ENCODE measurements around the gene ANKRD34A.
"Not testable (repeated sequence)": the region's sequence is repeated elsewhere in the genome, so short reads cannot be mapped to it uniquely, and the experiment has no call there.

ANKRD34A gene

DNA sequence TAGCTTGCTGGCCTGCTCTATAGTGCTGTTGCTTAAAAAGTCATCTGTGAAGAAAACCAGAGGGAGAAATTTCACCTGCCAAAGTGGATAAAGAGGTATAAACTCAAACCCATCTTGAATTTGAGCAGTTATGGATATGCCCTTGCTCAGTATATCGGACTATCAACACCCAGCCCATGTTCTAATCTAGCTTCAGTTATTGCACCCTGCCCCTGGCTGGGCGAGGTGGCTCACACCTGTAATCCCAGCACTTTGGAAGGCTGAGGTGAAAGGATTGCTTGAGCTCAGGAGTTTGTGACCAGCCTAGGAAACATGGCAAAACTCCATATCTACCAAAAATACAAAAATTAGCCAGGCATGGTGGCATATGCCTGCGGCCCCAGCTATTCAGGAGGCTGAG lies 19.8 kb downstream of the ANKRD34A start:
- H3K4me3 ChIP-seq (ENCODE audit: low read depth, low read length) = no peak overlapping the region
- no peak for DNase-seq (ENCODE audit: low read depth)
- TF ChIP-seq, protein P1, sequence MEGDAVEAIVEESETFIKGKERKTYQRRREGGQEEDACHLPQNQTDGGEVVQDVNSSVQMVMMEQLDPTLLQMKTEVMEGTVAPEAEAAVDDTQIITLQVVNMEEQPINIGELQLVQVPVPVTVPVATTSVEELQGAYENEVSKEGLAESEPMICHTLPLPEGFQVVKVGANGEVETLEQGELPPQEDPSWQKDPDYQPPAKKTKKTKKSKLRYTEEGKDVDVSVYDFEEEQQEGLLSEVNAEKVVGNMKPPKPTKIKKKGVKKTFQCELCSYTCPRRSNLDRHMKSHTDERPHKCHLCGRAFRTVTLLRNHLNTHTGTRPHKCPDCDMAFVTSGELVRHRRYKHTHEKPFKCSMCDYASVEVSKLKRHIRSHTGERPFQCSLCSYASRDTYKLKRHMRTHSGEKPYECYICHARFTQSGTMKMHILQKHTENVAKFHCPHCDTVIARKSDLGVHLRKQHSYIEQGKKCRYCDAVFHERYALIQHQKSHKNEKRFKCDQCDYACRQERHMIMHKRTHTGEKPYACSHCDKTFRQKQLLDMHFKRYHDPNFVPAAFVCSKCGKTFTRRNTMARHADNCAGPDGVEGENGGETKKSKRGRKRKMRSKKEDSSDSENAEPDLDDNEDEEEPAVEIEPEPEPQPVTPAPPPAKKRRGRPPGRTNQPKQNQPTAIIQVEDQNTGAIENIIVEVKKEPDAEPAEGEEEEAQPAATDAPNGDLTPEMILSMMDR (IDR thresholded peaks at IDR 0.05; ENCODE audit: insufficient read depth, low read depth, low read length, missing control alignments) = no peak

DNA sequence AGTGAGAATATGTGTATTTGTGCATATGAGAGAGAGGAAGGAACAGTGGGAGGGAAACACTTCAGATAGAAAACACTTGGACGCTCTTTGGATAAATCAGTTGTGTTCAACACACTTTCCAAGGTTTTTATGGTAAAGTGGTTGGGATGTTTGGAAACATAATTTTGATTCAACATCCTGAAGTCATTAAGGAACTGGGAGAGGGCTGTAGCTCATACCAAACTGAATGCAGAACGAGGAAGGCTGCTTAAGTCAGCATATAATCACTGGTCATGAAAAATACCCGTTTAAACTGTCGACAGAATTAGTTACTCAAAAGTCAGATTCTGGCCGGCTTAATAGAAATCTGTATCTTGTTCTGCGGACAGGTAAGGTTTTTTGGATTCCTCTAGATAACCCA lies 21.5 kb downstream of the ANKRD34A start:
- H3K4me3 ChIP-seq (ENCODE audit: low read depth, low read length) = no peak overlapping the region
- TF ChIP-seq, protein P1 (IDR thresholded peaks at IDR 0.05; ENCODE audit: insufficient read depth, low read depth, low read length, missing control alignments) = no peak
- DNase-seq (ENCODE audit: low read depth) = no peak

DNA sequence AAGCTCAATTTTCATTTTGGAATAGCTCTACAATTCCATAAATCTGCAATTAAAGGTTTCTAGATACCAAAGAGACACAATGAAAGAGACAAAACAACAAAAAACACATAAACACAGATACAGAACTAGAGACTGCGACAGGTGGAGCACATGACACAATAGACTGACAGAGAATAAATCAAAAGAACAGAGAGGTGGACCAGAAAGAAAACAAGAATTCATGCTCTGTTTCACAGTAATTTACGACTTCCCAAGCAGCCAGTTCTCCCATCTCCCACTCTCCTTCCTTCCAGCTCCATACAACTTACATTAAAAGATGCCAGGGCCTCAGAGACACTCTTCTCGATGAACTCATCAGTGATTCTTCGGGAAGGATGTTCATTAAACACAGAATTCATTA lies 22.0 kb downstream of the ANKRD34A start:
- no peak for DNase-seq (ENCODE audit: low read depth)
- H3K4me3 ChIP-seq (ENCODE audit: low read depth, low read length) = no peak overlapping the region
- TF ChIP-seq, protein P1 (IDR thresholded peaks at IDR 0.05; ENCODE audit: insufficient read depth, low read depth, low read length, missing control alignments) = no peak

DNA sequence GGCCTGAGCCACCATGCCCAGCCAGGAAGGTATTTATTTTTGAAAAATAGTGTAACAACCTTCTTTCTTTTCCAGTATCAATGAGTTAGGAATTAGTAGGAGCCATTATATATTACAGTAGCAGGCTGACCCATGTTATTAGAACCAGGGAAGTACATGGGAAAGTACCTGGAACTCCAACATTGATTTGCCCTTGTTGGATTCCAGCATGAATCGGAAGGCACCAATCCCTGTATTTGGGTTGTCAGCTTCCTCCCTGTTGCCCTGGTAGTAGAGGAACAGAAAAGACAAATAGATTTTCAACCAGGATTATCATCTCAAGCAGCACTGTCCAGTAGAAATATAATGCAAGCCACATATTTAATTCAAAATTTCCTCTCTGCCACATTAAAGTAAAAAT lies 26.9 kb downstream of the ANKRD34A start:
- TF ChIP-seq, protein P1 (IDR thresholded peaks at IDR 0.05; ENCODE audit: insufficient read depth, low read depth, low read length, missing control alignments) = no peak
- no peak for DNase-seq (ENCODE audit: low read depth)
- no peak overlapping the region for H3K4me3 ChIP-seq (ENCODE audit: low read depth, low read length)

DNA sequence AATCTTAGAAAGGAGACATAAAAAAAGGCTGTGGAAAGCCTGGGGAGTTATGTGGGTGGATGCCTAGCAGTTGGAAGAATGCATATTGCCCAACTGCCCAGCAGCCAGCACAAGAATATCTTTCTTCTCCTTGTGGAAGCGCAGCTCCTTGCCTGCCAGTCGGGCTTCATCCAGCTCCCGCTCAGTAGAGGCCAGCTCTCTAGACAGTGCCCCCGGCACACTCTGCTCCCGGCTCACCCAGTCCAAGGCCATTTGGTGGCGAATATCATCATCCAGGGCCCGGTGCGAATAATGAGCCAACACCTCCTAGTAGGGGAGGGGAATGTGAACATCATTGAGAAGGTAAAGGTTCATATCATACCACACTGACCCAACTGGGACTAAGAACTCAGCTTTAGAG lies 28.1 kb downstream of the ANKRD34A start:
- no peak for DNase-seq (ENCODE audit: low read depth)
- TF ChIP-seq, protein P1 (IDR thresholded peaks at IDR 0.05; ENCODE audit: insufficient read depth, low read depth, low read length, missing control alignments) = no peak
- H3K4me3 ChIP-seq (ENCODE audit: low read depth, low read length) = no peak overlapping the region

DNA sequence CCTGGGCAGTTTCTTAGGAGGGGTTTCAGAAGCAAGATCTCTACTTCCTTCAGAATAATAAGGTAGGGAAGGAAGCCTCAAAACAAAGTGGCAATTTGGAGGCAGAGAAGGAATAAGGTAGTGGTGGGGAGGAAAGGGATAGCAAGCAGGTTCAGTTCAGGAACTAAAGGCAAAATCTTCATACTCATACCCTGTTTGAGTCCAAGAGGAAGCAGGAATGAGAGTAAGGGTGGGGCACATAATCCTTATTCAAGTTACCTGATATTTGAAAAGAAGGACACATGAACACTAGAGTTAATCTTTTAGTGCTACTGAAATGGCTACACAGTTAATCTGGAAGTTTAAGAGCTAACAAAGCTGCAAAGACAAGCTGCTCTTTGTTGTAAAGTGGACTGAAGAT lies 28.7 kb downstream of the ANKRD34A start:
- H3K4me3 ChIP-seq (ENCODE audit: low read depth, low read length) = no peak overlapping the region
- TF ChIP-seq, protein P1 (IDR thresholded peaks at IDR 0.05; ENCODE audit: insufficient read depth, low read depth, low read length, missing control alignments) = no peak
- no peak for DNase-seq (ENCODE audit: low read depth)

DNA sequence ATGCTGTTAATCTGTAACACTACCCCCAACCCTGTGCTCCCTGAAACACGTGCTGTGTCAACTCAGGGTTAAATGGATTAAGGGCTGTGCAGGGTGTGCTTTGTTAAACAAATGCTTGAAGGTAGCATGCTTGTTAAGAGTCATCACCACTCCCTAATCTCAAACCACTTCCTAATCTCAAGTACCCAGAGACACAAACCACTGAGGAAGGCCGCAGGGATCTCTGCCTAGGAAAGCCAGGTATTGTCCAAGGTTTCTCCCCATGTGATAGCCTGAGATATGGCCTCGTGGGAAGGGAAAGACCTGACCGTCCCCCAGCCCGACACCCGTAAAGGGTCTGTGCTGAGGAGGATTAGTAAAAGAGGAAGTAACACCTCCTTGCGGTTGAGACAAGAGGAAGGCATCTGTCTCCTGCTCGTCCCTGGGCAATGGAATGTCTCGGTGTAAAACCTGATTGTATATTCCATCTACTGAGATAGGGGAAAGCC lies 31.8 kb downstream of the ANKRD34A start:
- peak; percentile 49 for DNase-seq (ENCODE audit: low read depth)
- not testable (repeated sequence) for H3K4me3 ChIP-seq (ENCODE audit: low read depth, low read length)

Measured in GM12865 (cell line).